ENCODE measurements around the gene FUT7.
"Not testable (repeated sequence)": the region's sequence is repeated elsewhere in the genome, so short reads cannot be mapped to it uniquely, and the experiment has no call there.

Gene FUT7

GRCh38 chr9:137007108-137007815 is 24.6 kb downstream of the FUT7 start:
- no peak for DNase-seq (ENCODE audit: low spot score)

GRCh38 chr9:137006116-137007003 is 25.5 kb downstream of the FUT7 start:
- no peak for TF ChIP-seq CTCF (IDR thresholded peaks at IDR 0.05; ENCODE audit: extremely low read depth, missing control alignments)
- no peak for DNase-seq (ENCODE audit: low spot score)

More at GRCh38 chr9:137007108-137007815, 24.6 kb downstream of the FUT7 start:
- TF ChIP-seq CTCF (IDR thresholded peaks at IDR 0.05; ENCODE audit: extremely low read depth, missing control alignments), result no peak

GRCh38 chr9:137004285-137004684 is 27.6 kb downstream of the FUT7 start:
- peak; percentile 20 for TF ChIP-seq CTCF (IDR thresholded peaks at IDR 0.05; ENCODE audit: extremely low read depth, missing control alignments)
- not testable (repeated sequence) for DNase-seq (ENCODE audit: low spot score)

GRCh38 chr9:137002646-137003041 is 29.2 kb downstream of the FUT7 start:
- DNase-seq (ENCODE audit: low spot score), result no peak
- TF ChIP-seq CTCF (IDR thresholded peaks at IDR 0.05; ENCODE audit: extremely low read depth, missing control alignments), result no peak

- no peak for TF ChIP-seq CTCF (IDR thresholded peaks at IDR 0.05; ENCODE audit: extremely low read depth, missing control alignments)
- DNase-seq (ENCODE audit: low spot score), result no peak
Observed at GRCh38 chr9:137001857-137002645, 29.8 kb downstream of the FUT7 start.

GRCh38 chr9:137000177-137000930 is 31.5 kb downstream of the FUT7 start:
- TF ChIP-seq CTCF (IDR thresholded peaks at IDR 0.05; ENCODE audit: extremely low read depth, missing control alignments), result no peak
- DNase-seq (ENCODE audit: low spot score), result peak; percentile 91

Measured in GM20000 (cell line).